ENCODE data around the gene CREB5.

Gene CREB5

DNA sequence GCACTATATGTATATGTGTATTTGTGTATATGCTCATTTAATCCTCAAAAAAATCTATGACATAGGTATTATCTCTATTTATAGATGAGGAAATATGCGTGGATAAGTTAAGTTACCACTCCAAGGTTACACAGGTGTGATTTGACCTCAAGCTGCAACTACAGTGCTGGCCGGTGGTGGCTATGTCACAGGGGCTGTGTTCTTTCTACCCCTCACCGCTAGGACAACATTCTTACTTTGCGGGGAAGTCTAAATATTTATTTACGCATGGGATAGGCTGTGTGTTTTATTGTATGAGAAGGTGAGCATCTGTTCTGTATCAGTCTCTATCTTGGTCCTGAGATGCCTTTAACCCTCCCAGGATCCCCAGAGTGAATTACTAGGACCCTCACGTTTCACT is 60.0 kb downstream of the CREB5 start:
- H3K27ac ChIP-seq, result no peak overlapping the region
- no peak overlapping the region for H3K4me3 ChIP-seq

DNA sequence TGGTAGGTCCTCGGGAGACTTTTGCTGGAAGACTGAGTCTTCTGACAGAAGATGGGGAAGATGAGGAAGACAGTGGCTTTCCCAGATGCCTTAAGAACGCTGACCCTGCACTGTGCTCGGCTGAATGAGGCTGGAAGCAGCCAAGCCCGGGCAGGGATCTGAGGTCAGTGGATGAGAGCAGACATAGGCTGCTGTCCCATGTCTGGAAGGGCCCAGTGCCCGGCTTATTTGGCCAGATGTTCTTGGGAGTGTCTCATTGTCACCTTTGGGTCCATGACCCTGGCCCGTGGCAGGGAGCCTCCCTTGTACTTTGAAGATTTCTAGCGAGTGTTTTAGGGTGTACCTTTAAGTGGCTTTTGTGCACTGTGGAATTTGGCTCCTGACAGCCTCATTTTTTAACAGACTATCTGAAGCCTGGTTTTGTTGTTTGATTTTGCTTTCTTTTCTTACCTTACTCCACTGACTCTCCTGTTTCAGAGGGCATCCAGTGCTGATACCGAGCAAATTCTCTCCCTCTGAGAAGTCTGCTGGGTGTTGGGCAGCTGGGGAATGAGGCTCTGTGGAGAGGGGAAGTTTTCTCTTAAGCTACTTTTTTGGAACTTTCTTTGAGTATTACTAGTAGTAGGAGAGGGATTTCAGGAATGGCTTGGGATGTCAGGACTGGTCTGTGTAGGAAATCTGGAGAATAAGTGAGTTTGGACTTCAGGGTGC is 61.4 kb downstream of the CREB5 start:
- Histone ChIP-seq H3K4me3 (no peak overlapping the region), H3K27ac (peak overlapping the region in 5 of 21 experiments; percentile 5 to 75 (median 43))

DNA sequence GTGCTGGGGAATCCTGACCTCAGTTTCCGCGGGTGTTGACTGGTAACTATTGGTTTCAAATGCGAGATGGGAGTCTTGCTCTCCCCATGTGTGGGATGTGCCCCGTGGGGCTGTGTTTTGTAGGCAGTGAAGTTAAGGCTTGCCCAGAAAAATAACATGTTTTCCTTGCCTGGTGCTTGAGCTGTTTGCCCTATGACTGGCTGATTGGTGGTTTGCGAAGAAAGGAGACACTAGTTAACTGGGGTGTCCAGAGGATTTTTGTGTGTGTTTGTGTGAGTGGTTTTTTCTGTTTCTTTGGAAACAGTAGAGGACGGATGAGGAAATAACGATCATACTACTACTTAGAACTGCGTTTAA is 61.9 kb downstream of the CREB5 start:
- Histone ChIP-seq H3K27ac (peak overlapping the region in 5 of 21 experiments; percentile 5 to 75 (median 43)), H3K4me3 (no peak overlapping the region)

DNA sequence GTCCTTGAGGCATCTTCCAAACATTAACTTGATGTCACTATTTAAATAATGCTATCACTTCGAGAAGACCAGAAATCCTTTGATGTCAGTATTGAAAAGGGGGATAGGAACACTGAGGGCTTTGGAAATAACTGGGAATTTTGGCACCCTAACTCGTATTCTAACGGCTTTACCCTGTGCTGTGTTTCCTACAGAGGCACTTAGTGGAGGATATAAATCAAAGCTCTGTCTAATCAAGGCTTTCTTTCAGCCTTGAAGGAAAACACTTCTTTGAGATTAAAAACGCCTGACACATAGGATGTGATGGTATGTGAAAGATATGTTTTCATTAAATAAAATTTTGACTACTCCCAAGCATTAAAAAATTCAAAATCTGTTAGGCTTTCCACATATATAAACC is 62.3 kb downstream of the CREB5 start:
- no peak overlapping the region for H3K4me3 ChIP-seq
- peak overlapping the region in 1 of 21 experiments; percentile 17 for H3K27ac ChIP-seq

DNA sequence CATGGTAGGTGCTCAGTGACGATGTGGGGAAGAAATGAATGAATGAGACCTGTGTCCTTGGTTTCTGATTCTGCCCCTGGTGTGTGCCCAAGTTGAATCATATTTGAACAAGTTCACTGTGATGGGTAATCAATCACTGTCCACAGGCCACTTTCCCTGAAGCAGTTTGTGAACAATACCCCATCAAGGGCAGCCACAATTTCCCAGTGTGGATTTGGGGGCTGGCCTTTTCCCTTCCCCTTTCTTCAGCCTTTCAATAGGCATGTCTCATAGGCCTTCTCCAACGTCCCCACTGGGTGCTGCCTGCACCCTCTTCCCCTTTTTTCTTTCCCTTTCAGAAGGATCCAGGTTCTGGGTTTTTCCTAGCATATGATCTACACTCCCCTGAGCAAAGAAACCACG is 64.7 kb downstream of the CREB5 start:
- Histone ChIP-seq H3K27ac (no peak overlapping the region), H3K4me3 (no peak overlapping the region)

DNA sequence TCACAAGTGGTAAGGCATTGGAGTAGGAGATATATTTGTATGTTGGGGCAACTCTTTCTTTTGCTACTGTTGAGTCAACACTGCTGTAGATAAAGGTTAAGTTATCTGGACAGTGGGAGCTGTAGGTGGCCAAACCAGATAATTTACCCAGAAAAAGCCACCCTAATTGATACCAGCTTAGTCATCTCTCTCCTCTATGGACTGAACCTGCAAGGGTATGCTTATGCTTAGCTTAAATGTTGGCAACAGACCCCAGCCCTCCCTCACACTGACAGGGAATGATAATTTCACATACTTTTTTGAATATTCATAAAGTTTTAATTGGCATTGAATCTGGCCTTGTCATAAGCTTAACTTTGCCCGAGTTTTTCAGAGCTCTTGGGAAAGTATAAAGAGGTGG is 66.3 kb downstream of the CREB5 start:
- Histone ChIP-seq H3K27ac (no peak overlapping the region), H3K4me3 (no peak overlapping the region)

DNA sequence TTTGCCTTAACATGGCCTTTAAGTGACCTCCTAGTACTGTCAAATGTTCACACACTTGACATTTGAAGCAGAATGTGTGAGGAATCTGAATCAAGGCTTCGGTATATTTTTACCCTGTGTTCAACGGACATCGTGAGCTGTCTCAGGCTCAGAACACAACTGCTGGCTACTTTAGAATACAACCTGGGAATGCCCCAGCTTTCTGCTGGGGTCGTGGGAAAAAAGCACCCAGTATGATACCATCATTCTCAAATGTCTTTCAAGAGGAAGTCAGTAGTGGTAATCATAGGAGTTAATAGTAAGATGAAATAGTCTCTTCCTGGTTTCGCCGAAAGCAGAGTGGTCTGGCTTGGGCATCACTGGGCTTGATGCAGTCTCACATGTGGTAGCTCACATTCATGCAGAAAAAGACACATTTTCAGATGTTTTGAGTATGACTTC is 67.2 kb downstream of the CREB5 start:
- H3K27ac ChIP-seq, result no peak overlapping the region
- no peak overlapping the region for H3K4me3 ChIP-seq

DNA sequence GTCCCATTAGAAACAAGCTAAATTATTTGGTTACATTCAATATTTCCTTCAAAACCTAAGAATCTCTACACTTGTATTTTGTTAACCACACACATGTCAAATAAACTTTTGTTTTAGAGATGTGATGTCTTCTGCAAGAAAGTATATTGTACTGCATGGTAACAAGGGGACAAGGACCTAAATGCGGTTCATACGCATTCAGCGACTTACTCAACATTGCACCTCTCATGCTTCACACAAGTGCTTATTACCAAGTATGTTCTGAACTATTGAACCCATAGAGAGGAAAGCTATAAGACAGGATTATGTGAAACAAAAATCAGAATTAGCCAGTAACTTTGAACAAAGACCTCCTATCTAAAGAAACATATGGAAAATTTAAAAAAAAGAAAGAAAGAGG is 68.3 kb downstream of the CREB5 start:
- H3K4me3 ChIP-seq, result no peak overlapping the region
- no peak overlapping the region for H3K27ac ChIP-seq

DNA sequence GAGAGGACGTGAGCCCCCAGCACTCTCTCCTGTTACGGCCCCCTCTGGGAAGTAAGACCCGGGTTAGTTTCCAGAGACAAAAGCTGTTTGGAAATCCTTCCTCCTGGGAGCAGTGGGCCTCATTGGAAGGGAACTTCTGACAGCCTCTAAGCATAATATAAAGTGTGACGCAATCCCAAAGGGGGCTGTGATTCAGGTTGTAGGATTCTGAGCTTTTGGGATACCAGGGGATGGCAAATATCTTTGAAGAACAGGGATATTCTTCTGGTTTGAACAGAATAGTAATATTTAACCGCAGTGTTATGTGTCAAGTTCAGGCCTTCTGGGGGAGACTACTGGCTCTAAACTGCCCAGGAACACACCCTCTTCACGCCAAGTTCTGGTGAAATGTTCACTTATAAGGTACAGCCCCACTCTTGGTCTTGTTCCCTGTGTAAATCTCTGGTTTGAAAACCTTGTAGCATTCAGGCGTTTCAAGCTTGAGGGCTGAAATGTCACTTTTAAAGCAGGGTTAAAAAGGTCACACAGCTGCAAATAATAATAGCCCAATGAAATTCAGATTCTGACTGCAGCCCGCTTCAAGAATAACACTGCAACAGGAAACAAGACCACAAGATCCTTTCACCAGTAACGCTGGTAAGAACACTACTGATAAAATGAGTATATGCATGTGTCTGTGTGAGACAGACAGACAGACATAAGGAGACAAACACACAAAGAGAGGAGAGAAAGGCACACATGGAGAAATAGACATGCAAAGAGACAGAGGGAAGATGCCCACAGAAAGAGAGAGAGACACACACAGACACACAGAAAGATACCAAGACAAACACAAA is 69.0 kb downstream of the CREB5 start:
- Histone ChIP-seq H3K27ac (no peak overlapping the region), H3K4me3 (no peak overlapping the region)

DNA sequence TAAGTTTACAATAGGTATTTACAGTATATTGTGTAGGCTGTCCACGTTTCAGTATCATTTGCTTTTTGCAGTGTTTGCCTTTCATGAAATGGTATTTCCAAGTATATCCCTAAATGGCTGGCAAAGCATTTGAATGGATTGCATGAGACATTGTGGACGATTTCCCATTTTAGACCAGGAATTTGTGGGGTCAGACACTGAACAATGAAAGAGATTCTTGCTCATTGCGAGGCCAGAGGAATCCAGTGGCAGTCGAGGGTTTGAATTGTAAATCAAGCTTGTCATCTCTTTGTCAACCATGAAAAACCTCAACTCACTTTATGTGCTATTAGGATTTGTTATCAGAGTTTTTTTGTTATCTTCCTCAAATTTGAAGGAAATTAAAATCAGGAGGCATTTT is 70.8 kb downstream of the CREB5 start:
- Histone ChIP-seq H3K27ac (no peak overlapping the region), H3K4me3 (no peak overlapping the region)

DNA sequence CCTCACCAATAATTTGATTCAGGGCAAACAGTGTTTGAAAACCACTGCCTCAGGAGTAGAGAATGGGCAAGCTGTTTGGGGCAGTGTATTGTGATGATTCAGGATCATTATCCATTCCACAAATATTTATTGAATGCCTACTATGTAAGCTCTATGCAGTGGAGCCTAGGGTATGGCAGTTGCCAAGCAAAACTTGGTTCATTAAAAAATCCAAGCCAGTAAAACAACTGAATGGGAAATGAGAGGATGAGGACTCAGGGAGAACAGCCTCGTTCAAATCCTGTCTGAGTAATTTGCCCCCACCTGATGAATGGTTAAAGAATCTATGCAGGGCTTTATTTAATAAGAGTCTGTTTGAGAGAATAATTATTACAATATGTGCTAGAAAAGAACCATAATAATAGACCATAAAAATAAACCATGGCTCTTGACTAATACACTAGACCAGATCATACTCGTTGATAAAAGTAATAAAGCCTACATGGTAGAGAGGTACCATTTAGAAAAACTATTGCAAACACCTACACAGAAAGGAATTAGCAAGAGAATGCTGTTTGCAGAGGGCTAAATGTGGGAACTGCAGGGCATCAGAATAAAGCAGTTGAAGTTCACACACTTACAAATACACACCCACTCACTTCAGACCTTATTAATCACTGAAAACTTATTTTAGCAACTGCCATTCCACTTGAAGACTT is 71.7 kb downstream of the CREB5 start:
- no peak overlapping the region for H3K4me3 ChIP-seq
- H3K27ac ChIP-seq, result no peak overlapping the region

DNA sequence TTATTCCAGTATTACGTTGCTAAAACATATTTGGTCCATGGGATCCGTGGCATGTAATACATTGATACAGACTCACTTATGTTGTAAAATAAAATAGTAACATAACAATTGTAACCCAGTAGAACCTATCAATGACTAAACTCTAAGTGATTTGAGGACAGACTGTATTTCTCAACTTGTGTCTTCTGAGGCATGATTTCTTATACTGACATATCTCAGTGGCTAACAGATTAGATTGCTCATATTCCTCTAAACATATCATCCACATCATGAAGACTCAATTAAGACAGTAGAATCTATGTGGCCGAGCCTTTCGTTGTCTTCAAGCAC is 72.3 kb downstream of the CREB5 start:
- Histone ChIP-seq H3K4me3 (no peak overlapping the region), H3K27ac (no peak overlapping the region)

DNA sequence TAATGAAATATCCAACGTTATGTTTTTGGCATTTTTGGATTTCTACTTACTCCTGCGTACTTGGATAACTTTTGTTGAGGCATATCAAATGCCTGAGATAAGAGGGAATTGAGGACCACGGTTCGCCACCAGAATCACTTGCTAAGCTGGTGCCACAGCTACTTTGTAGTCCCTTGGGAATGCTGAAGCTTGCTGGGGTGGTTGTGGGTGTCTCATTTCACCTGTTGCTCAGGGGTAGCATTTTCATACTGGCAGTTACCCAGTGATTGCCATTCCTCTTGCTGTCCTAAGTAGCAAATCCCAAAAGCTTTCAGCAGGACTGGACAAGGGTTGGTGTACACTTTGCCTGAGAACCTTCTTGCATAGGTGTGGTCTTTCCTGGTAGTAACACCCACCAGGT is 75.2 kb downstream of the CREB5 start:
- Histone ChIP-seq H3K4me3 (no peak overlapping the region), H3K27ac (no peak overlapping the region)

DNA sequence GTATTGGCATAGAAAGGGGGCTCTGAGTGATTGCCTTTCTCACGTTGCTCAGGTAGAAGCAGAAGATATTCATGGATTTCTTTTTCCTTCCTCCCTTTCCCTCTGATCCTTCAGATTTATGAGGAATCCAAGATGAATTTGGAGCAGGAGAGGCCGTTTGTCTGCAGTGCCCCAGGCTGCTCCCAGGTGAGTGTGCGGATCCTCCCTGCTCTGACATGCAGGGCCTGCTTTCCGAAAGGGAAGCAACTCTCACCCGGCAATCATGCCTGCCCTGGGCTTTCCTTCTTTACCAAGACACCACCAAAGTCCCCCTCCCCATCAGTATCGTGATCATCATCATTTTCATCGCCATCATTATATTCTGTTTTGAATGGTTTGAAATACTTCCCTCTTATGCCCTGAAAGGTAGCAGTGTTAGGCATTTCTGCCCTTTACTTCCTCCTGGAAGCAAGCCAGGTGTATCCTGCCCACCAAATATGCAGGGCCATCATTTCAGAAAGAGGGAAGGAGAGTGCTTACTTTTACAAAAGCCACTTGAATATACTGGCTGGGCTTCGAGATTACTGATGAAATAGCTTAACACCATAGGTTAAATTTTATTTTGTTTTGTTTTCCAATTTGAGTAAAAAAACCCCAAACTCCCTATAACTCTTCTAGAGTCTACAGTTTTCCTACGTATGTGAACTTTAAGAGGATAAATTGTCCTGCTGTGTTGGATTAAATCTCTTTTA is 75.9 kb downstream of the CREB5 start:
- no peak overlapping the region for H3K27ac ChIP-seq
- no peak overlapping the region for H3K4me3 ChIP-seq

DNA sequence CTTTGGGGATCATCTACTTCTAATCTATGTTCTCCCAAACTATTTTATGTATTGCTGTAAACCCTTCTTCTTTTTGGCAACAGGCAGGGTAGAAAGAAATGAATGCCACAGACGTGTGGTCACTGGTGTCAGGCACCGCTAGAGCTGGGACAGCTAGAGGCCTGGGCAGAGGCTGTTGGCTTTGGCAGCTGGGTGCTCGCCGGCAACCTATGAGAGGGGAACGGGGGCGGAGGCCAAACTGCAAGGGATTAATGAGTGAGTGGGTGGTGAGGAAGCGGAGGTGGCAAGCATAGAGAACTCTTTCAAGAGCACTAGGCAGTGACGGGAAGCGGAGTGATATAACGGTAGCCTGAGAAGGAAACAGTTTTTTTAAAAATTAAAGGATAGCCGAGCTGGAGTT is 78.5 kb downstream of the CREB5 start:
- H3K27ac ChIP-seq, result no peak overlapping the region
- no peak overlapping the region for H3K4me3 ChIP-seq

DNA sequence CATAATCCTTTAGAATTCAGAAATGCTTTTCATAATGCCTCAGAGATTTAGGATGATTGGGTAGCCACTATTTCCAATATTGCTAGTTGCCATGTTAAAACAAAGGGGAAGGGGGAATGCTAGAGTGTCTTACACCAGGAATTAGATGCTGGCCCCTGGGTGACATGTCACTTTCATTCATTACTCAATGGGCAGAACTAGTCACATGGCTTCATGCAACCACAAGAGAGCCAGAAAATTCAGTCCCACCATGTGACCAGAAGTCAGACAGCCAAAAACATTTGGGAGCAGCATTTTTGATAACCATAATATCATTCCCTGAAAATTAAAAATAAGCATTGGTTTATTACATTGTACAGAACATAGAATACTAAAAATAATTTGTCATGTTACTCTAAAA is 81.2 kb downstream of the CREB5 start:
- H3K27ac ChIP-seq, result no peak overlapping the region
- H3K4me3 ChIP-seq, result no peak overlapping the region

DNA sequence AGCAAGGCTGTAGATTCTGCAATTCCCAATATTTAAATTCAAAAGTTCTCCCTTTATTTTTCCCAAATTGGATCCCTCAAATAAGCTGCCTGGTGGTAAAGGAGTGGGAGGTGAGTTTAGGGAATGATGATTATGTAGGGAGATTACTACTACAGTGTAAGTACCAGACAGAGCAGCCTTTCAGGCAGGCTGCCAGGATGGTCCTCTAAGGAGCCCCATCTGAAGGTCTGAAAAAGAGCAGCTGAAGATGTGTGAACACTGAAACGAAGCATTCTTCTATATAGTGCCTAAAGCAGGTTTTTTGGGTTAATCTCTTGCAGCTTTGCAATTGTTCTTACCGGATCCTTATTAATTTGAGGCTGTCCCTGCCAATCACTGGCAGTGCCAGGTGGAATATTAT is 84.7 kb downstream of the CREB5 start:
- H3K27ac ChIP-seq, result no peak overlapping the region
- no peak overlapping the region for H3K4me3 ChIP-seq

DNA sequence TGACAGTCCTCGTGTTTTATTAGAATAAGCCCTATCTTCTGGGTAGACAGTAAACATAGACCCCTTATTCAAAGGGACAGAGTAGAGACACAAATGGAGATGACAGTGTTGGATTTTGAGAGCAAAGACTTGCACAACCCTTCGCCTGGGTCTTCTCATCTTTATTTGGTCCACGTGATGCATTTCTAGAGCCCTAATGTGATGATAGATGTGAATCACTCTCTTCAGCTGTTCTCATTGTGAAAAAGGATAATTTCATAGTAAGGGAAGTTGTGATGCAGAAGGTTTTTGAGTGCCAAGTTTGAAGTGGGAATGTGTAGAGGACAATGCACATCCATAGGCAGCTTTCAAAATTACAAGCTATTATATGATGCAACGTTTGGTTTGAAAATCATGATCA is 86.3 kb downstream of the CREB5 start:
- Histone ChIP-seq H3K27ac (no peak overlapping the region), H3K4me3 (no peak overlapping the region)

DNA sequence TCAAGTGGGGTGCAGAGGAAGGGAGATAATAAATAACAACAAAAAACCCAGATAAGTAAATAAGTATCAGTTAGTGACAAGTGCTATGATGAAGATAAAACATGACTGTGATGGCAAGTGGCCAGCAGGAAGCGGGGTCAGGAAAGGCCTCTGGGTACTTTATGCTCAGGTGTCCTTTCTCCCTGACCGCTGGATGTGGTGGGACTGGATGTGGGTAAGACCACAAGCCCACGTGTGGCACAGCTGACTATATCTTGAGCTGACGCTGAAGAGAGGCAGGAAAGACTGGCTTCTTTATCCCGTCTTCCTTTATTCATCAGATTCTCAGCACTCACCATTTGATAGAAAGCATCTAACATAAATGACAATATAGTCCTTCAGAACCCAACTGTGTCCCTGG is 87.8 kb downstream of the CREB5 start:
- Histone ChIP-seq H3K4me3 (no peak overlapping the region), H3K27ac (no peak overlapping the region)

DNA sequence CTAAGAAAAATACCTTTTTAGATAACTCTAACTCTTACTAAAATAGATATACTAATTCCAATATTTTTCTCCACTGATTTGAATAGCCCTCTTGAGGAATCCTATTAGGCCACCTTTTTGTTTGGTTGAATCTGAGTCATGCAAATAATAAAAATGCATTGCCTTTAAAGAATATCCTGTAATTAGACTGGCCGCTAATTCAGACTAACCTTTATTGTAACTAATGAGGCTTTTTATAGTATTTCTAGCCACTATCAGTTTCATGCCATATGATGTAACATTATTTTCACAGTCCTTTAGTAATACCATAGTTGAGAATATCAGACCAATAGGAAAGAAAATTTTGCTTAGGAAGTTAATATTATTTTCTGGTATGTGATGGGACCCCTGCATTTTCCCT is 90.1 kb downstream of the CREB5 start:
- H3K27ac ChIP-seq, result no peak overlapping the region
- H3K4me3 ChIP-seq, result no peak overlapping the region
